Loucy (cell line): ENCODE results near the gene CETN1.

Source experiments
- H2AFZ ChIP-seq: fragments of 200-600 bp; sonication (generic); 2 replicates; pipeline ENCODE4 v1.6.0; 2016; ENCODE audit warnings: antibody characterized with exemption, mild to moderate bottlenecking, low read length, moderate library complexity
- H3F3A ChIP-seq: fragments of 200-600 bp; 2 replicates; pipeline ENCODE4 v1.6.0; 2016; ENCODE audit warnings: antibody characterized with exemption, low read depth, mild to moderate bottlenecking
- H3K27me3 ChIP-seq: fragments of 200-600 bp; sonication (generic); 2 replicates; pipeline ENCODE4 v1.6.1; 2014; ENCODE audit warnings: low read length, mild to moderate bottlenecking; ENCODE audit not compliant: insufficient read depth, poor library complexity, severe bottlenecking
- H3K36me3 ChIP-seq: fragments of 200-600 bp; sonication (generic); 2 replicates; pipeline ENCODE4 v1.6.1; 2016; ENCODE audit warnings: low read length; ENCODE audit not compliant: insufficient read depth
- H3K4me1 ChIP-seq: fragments of 200-600 bp; sonication (generic); 2 replicates; pipeline ENCODE4 v1.5.1; 2014; ENCODE audit warnings: low read length, mild to moderate bottlenecking; ENCODE audit not compliant: insufficient read depth, poor library complexity, severe bottlenecking
- H3K4me2 ChIP-seq: fragments of 200-600 bp; sonication (generic); 2 replicates; pipeline ENCODE4 v1.6.0; 2014; ENCODE audit warnings: antibody characterized with exemption, low read length, low read depth, mild to moderate bottlenecking; ENCODE audit not compliant: poor library complexity, severe bottlenecking
- H3K4me3 ChIP-seq: fragments of 200-600 bp; sonication (generic); 2 replicates; pipeline ENCODE4 v1.5.1; 2014; ENCODE audit warnings: low read length, mild to moderate bottlenecking, mixed read lengths; ENCODE audit not compliant: poor library complexity, severe bottlenecking
- H3K79me2 ChIP-seq: fragments of 200-600 bp; sonication (generic); 2 replicates; pipeline ENCODE4 v1.6.1; 2014; ENCODE audit warnings: low read length; ENCODE audit not compliant: insufficient read depth
- H3K9ac ChIP-seq: fragments of 200-600 bp; sonication (generic); 2 replicates; pipeline ENCODE4 v1.6.0; 2014; ENCODE audit warnings: mild to moderate bottlenecking, low read depth, low read length, moderate library complexity; ENCODE audit not compliant: poor library complexity, severe bottlenecking
- H3K9me2 ChIP-seq: fragments of 200-600 bp; sonication (generic); replicated peaks from 2 replicates; pipeline ENCODE4 v1.6.1; 2016; ENCODE audit warnings: low read depth, low read length, mixed read lengths
- H3K9me3 ChIP-seq: fragments of 200-600 bp; sonication (generic); 2 replicates; pipeline ENCODE4 v1.6.1; 2014; ENCODE audit warnings: mild to moderate bottlenecking, antibody characterized with exemption, low read length, low read depth; ENCODE audit not compliant: insufficient read depth
- H4K20me1 ChIP-seq: fragments of 200-600 bp; sonication (generic); 2 replicates; pipeline ENCODE4 v1.6.0; 2014; ENCODE audit warnings: antibody characterized with exemption, low read length, mild to moderate bottlenecking; ENCODE audit not compliant: insufficient read depth, poor library complexity, severe bottlenecking
- CTCF ChIP-seq: fragments of 200-600 bp; sonication (generic); conservative IDR thresholded peaks from 2 replicates; pipeline ENCODE4 v1.5.1; 2014; ENCODE audit warnings: mild to moderate bottlenecking, antibody characterized with exemption, low read length
- EZH2phosphoT487 ChIP-seq: fragments of 200-600 bp; IDR thresholded peaks from 2 replicates; pipeline ENCODE4 v1.6.1; 2018; ENCODE audit warnings: antibody characterized with exemption, mild to moderate bottlenecking, moderate library complexity, borderline replicate concordance

Gene CETN1

GRCh38 chr18:631560-631959 lies 51.4 kb downstream of the CETN1 start:
- no peak overlapping the region for H2AFZ ChIP-seq
- H3F3A ChIP-seq, result no peaks in the 10 kb centered on the region
- no peaks in the 10 kb centered on the region for H4K20me1 ChIP-seq
- no peak overlapping the region for H3K4me3 ChIP-seq
- H3K36me3 ChIP-seq, result no peaks in the 10 kb centered on the region
- no peaks in the 10 kb centered on the region for H3K9me3 ChIP-seq
- no peak overlapping the region for H3K4me2 ChIP-seq
- no peaks in the 10 kb centered on the region for H3K79me2 ChIP-seq
- H3K9ac ChIP-seq, result no peak overlapping the region
- H3K4me1 ChIP-seq, result no peaks in the 10 kb centered on the region
- H3K9me2 ChIP-seq, result no peaks in the 10 kb centered on the region
- TF ChIP-seq EZH2phosphoT487 (no peak), CTCF (no peak)
- no peaks in the 10 kb centered on the region for H3K27me3 ChIP-seq
